Left ventricle myocardium inferior (tissue), 1 donor: ENCODE data around the gene VAV2. TPM values are rescaled to one million over a fixed set of nuclear protein-coding genes. Genes with fewer than 3 reads are reported as not detected.
"Not testable (repeated sequence)": the region's sequence is repeated elsewhere in the genome, so short reads cannot be mapped to it uniquely, and the experiment has no call there.

Experiments
- DNase-seq: peaks from one replicate; pipeline ENCODE4 v3.0.0-alpha.2; 2020
- H3K27ac ChIP-seq: fragments of 200-600 bp; replicated peaks from 2 replicates; pipeline ENCODE4 v1.8.0; 2021
- H3K27me3 ChIP-seq: fragments of 200-600 bp; 2 replicates; pipeline ENCODE4 v1.8.0; 2021; ENCODE audit warnings: low read depth
- H3K36me3 ChIP-seq: fragments of 200-600 bp; 2 replicates; pipeline ENCODE4 v1.8.0; 2021
- H3K4me1 ChIP-seq: fragments of 200-600 bp; 2 replicates; pipeline ENCODE4 v1.8.0; 2021
- H3K4me3 ChIP-seq: fragments of 200-600 bp; 2 replicates; pipeline ENCODE4 v1.8.0; 2021; ENCODE audit warnings: mild to moderate bottlenecking, moderate library complexity
- H3K9me3 ChIP-seq: fragments of 200-600 bp; replicated peaks from 2 replicates; pipeline ENCODE4 v1.8.0; 2021
- CTCF ChIP-seq: fragments of 200-600 bp; IDR thresholded peaks from 2 replicates; pipeline ENCODE4 v1.8.0; 2021; ENCODE audit warnings: antibody characterized with exemption, mild to moderate bottlenecking, borderline replicate concordance
- intact Hi-C: fragments of 100-400 bp; cut with micrococcal nuclease; formaldehyde crosslinking; loops from one replicate; pipeline ENCODE4 v1.11.0; 2022
- total RNA-seq: library from RNA; stranded (reverse); fragmentation: NEBNext Ultra II Directional; extraction: Animal tissue kit (Norgen Biotek cat#: 25700); gene quantifications from one replicate; pipeline ENCODE4 v1.2.1, GENCODE V29; 2021
- donor health status: DM: no; HTN: yes; CAD: no; lungs with severe emphysema.

VAV2 gene
- total RNA-seq, 1 donor from 2014 or later, result 4.1 TPM

GRCh38 chr9:133959171-133959570 lies 33.0 kb downstream of the VAV2 start:
- DNase-seq, result no peak
- H3K4me1 ChIP-seq, result peaks cover 63% of the 10 kb centered on the region

GRCh38 chr9:133958756-133959155 lies 33.4 kb downstream of the VAV2 start:
- no peaks in the 10 kb centered on the region for H3K9me3 ChIP-seq
- no peaks in the 10 kb centered on the region for H3K36me3 ChIP-seq
- H3K27ac ChIP-seq, result no peak overlapping the region
- H3K27me3 ChIP-seq, result no peaks in the 10 kb centered on the region
- no peak for TF ChIP-seq CTCF
- no peak for DNase-seq
- no peak overlapping the region for H3K4me3 ChIP-seq
- intact Hi-C loops, result no loop called here
- peaks cover 63% of the 10 kb centered on the region for H3K4me1 ChIP-seq

More at GRCh38 chr9:133959171-133959570, 33.0 kb downstream of the VAV2 start:
- Histone ChIP-seq H3K27ac (no peak overlapping the region), H3K4me3 (no peak overlapping the region), H3K27me3 (no peaks in the 10 kb centered on the region), H3K9me3 (peaks cover 2% of the 10 kb centered on the region), H3K36me3 (no peaks in the 10 kb centered on the region)
- intact Hi-C loops, result no loop called here
- TF ChIP-seq CTCF, result no peak

GRCh38 chr9:133957772-133958171 lies 34.4 kb downstream of the VAV2 start:
- H3K27me3 ChIP-seq, DNase-seq, intact Hi-C loops, H3K9me3 ChIP-seq, H3K36me3 ChIP-seq, H3K4me3 ChIP-seq, H3K27ac ChIP-seq: not testable (repeated sequence)
- peaks cover 59% of the 10 kb centered on the region for H3K4me1 ChIP-seq

GRCh38 chr9:133957328-133957727 lies 34.8 kb downstream of the VAV2 start:
- Histone ChIP-seq H3K36me3 (no peaks in the 10 kb centered on the region), H3K27ac (no peak overlapping the region), H3K9me3 (no peaks in the 10 kb centered on the region), H3K4me3 (no peak overlapping the region), H3K27me3 (no peaks in the 10 kb centered on the region), H3K4me1 (peaks cover 58% of the 10 kb centered on the region)
- TF ChIP-seq CTCF, result no peak
- intact Hi-C loops, result no loop called here
- DNase-seq, result no peak

- H3K4me1 ChIP-seq, result peaks cover 54% of the 10 kb centered on the region
- TF ChIP-seq CTCF, result no peak
- intact Hi-C loops, result no loop called here
Observed at GRCh38 chr9:133956520-133957076, 35.5 kb downstream of the VAV2 start.

GRCh38 chr9:133955821-133956411 lies 36.2 kb downstream of the VAV2 start:
- no peaks in the 10 kb centered on the region for H3K9me3 ChIP-seq
- H3K27me3 ChIP-seq, result no peaks in the 10 kb centered on the region
- intact Hi-C loops, result no loop called here
- no peak for DNase-seq
- H3K27ac ChIP-seq, result peak overlapping the region; percentile 57
- no peaks in the 10 kb centered on the region for H3K36me3 ChIP-seq
- TF ChIP-seq CTCF, result peak; percentile 17
- H3K4me3 ChIP-seq, result peak overlapping the region; percentile 41
- H3K4me1 ChIP-seq, result peaks cover 54% of the 10 kb centered on the region

More at GRCh38 chr9:133956520-133957076, 35.5 kb downstream of the VAV2 start:
- Histone ChIP-seq H3K36me3 (no peaks in the 10 kb centered on the region), H3K4me3 (peak overlapping the region; percentile 41), H3K27me3 (no peaks in the 10 kb centered on the region), H3K9me3 (no peaks in the 10 kb centered on the region), H3K27ac (peak overlapping the region; percentile 57)
- DNase-seq, result no peak
